Thyroid gland (tissue), 4 donors: Measurements from ENCODE around the gene TOM1. TPM values are rescaled to one million over a fixed set of nuclear protein-coding genes. Genes with fewer than 3 reads are reported as not detected.
"Not testable (repeated sequence)": the region's sequence is repeated elsewhere in the genome, so short reads cannot be mapped to it uniquely, and the experiment has no call there.

ENCODE experiments used
- DNase-seq, 2 donors: peaks; one replicate each; pipeline ENCODE4 v3.0.0-alpha.2; 2019
- H3K27ac ChIP-seq, 3 donors: fragments of 200-600 bp; sonication (generic); 1 replicate in 2 of 3; 2 replicates in 1 of 3; pipeline ENCODE4 v1.5.1; 2016 to 2019; ENCODE audit warnings: mild to moderate bottlenecking in 1 of 3, moderate library complexity in 1 of 3
- H3K27me3 ChIP-seq: fragments of 200-600 bp; sonication (generic); one replicate; pipeline ENCODE4 v1.5.1; 2019
- H3K36me3 ChIP-seq, 2 donors: fragments of 200-600 bp; sonication (generic); one replicate each; pipeline ENCODE4 v1.5.1; 2016 to 2019
- H3K4me1 ChIP-seq, 2 donors: fragments of 200-600 bp; sonication (generic); one replicate each; pipeline ENCODE4 v1.5.1; 2017 to 2019
- H3K4me3 ChIP-seq, 3 donors: fragments of 200-600 bp; sonication (generic); replicated peaks in 1 of 3; 1 replicate in 2 of 3; 2 replicates in 1 of 3; pipeline ENCODE4 v1.5.1; 2016; ENCODE audit warnings: mild to moderate bottlenecking in 1 of 3
- H3K9me3 ChIP-seq: fragments of 200-600 bp; sonication (generic); one replicate; pipeline ENCODE4 v1.5.1; 2017
- POLR2A ChIP-seq, 2 donors: fragments of 450-650 bp; IDR thresholded peaks; one replicate each; pipeline ENCODE4 v1.6.1; 2017; ENCODE audit warnings: antibody characterized with exemption in 2 of 2, mild to moderate bottlenecking in 2 of 2, moderate library complexity in 1 of 2
- WGBS, 2 donors: methylation state at CpG; one replicate each; pipeline ENCODE4 v1.1.5; 2017; 5-methylcytosine and 5-hydroxymethylcytosine counted together
- intact Hi-C: fragments of 100-400 bp; cut with DNase I; formaldehyde crosslinking; loops from one replicate; pipeline ENCODE4 v1.15.1; 2023
- total RNA-seq, 4 donors: library from RNA; depleted of rRNA; stranded (reverse); fragments of >200 nt; gene quantifications; one replicate each; pipeline ENCODE4 v1.2.3, GENCODE V29; 2016
- TF ChIP-seq, protein P1 (sequence below), 6 experiments: fragments of 200-600 bp in 3 of 6; fragments of 450-650 bp in 3 of 6; sonication (generic) in 3 of 6; IDR thresholded peaks; one replicate each; pipeline ENCODE4 v1.5.1; 2016 to 2019; ENCODE audit warnings: antibody characterized with exemption in 6 of 6, mild to moderate bottlenecking in 2 of 6, inconsistent platforms in 1 of 6, moderate library complexity in 1 of 6

TOM1 gene
- total RNA-seq, 4 donors from 2014 or later: 60.5 to 87.1 (median 79.9) TPM

DNA sequence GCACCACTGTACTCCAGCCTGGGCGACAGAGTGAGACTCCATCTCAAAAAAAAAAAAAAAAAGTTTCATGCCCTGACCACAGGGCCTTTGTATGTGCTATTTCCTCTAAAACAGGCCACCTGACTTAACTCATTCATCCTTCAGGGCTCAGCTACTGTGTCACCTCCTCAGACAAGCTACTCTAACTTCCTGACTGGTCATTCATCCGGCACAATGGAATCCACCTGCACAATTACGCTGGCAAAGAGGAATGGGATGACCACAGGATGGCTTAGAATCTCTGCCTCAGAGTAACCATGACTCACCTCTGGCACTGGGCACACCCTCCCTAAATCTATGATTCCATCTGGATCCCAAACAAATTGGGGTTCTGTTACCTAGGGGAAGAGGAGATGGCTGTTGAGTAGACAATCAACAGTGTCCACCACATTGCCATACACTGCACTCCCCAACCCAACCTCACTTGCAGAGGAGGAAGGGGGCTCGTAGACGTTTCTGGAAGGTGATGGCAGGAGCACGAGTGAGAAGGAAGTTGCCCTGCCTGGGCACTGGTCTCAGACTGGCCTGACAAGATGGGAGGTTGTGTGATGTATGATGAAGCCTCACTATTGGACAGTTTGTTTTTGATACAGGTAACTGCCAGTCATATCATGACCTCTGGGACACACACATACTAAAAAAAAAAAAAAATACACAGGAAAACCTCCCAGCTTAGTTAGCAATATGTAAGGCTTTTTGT lies 58.4 kb downstream of the TOM1 start:
- intact Hi-C loops: loop anchor here (10.0 kb wide), 1 partner anchor 67 kb away; no protein-coding TSS in a partner anchor
- no peak overlapping the region for H3K4me3 ChIP-seq
- peaks cover 0 to 5% of the 10 kb centered on the region in 2 donors for H3K4me1 ChIP-seq
- H3K9me3 ChIP-seq: no peaks in the 10 kb centered on the region
- no peaks in the 10 kb centered on the region for H3K27me3 ChIP-seq
- H3K27ac ChIP-seq: no peak overlapping the region
- TF ChIP-seq POLR2A (IDR thresholded peaks at IDR 0.05): no peak
- TF ChIP-seq, protein P1, sequence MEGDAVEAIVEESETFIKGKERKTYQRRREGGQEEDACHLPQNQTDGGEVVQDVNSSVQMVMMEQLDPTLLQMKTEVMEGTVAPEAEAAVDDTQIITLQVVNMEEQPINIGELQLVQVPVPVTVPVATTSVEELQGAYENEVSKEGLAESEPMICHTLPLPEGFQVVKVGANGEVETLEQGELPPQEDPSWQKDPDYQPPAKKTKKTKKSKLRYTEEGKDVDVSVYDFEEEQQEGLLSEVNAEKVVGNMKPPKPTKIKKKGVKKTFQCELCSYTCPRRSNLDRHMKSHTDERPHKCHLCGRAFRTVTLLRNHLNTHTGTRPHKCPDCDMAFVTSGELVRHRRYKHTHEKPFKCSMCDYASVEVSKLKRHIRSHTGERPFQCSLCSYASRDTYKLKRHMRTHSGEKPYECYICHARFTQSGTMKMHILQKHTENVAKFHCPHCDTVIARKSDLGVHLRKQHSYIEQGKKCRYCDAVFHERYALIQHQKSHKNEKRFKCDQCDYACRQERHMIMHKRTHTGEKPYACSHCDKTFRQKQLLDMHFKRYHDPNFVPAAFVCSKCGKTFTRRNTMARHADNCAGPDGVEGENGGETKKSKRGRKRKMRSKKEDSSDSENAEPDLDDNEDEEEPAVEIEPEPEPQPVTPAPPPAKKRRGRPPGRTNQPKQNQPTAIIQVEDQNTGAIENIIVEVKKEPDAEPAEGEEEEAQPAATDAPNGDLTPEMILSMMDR (IDR thresholded peaks at IDR 0.05): no peak
- DNase-seq: no peak
- WGBS, 2 donors: 78 to 79% methylated on average over 6 of the region's 6 CpGs
- H3K36me3 ChIP-seq: no peaks in the 10 kb centered on the region

DNA sequence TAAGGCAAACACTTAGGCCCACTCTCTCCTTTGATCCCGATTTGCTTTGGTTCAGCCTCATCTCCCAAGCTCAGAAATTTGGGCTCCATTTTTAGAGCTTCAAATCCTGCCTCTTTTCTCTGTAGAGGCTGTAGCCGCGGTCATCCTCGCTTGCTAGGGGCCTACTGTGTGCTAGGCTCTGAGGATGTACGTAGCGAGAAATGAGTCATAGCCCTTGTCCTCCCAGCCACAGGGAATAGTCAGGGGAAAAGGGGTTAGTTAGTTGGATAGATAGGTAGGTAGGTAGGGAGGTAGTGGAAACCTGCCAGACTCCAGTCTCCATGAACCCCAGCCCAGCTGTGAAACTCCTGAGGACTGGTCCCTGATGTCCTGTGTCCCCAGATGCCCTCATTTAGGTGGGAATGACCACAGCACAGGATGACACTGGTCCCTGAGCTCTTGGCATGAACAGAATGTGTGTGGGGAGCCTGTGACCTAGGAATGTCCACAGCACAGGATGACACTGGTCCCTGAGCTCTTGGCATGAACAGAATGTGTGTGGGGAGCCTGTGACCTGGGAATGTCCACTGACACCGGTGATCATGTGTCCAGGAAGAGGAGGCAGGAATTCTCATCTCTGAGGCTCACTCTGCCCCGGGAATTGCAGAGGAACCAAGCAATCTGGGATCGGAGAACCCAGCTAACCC lies 59.8 kb downstream of the TOM1 start:
- H3K27ac ChIP-seq: no peak overlapping the region
- intact Hi-C loops: loop anchor here (10.0 kb wide), 1 partner anchor 65 kb away; no protein-coding TSS in a partner anchor
- no peaks in the 10 kb centered on the region for H3K36me3 ChIP-seq
- TF ChIP-seq, protein P1 (IDR thresholded peaks at IDR 0.05): no peak
- TF ChIP-seq POLR2A (IDR thresholded peaks at IDR 0.05): no peak
- no peaks in the 10 kb centered on the region for H3K9me3 ChIP-seq
- no peak for DNase-seq
- peaks cover 0 to 5% of the 10 kb centered on the region in 2 donors for H3K4me1 ChIP-seq
- H3K4me3 ChIP-seq: no peak overlapping the region
- 89 to 96% methylated on average over 9 of the region's 9 CpGs for WGBS, 2 donors
- H3K27me3 ChIP-seq: no peaks in the 10 kb centered on the region

DNA sequence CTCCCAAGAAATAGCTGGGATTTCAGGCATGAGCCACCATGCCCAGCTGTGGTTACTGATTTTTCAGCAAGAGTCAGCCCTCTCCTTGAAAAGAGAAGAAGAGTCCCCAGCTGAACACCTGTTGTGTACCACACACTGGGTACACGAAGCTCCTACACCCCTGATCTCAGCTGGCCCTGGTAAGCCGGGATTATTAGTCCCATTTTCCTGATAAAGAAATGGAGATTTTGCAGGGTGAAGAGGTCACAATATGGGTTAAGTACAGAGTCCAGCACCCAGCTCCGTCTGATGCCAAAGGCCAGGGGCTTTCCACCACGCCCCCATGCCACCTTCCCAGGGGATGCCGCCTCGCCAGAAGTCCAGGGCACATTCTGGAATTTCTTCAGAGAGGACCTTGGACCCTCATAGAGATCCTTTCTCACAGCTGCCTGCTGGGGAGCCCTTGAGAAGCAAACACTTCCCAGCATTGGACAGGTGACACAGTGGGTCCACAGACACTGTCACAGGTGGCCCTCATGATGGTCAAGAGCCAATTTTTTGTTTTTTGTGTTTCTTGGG lies 61.4 kb downstream of the TOM1 start:
- TF ChIP-seq POLR2A (IDR thresholded peaks at IDR 0.05): no peak
- TF ChIP-seq, protein P1 (IDR thresholded peaks at IDR 0.05): no peak
- Histone ChIP-seq H3K36me3 (no peaks in the 10 kb centered on the region), H3K27me3 (no peaks in the 10 kb centered on the region), H3K27ac (no peak overlapping the region), H3K4me1 (peaks cover 0 to 5% of the 10 kb centered on the region in 2 donors), H3K4me3 (no peak overlapping the region), H3K9me3 (no peaks in the 10 kb centered on the region)
- no peak for DNase-seq
- intact Hi-C loops: no loop called here
- 64 to 81% methylated on average over 6 of the region's 6 CpGs for WGBS, 2 donors

DNA sequence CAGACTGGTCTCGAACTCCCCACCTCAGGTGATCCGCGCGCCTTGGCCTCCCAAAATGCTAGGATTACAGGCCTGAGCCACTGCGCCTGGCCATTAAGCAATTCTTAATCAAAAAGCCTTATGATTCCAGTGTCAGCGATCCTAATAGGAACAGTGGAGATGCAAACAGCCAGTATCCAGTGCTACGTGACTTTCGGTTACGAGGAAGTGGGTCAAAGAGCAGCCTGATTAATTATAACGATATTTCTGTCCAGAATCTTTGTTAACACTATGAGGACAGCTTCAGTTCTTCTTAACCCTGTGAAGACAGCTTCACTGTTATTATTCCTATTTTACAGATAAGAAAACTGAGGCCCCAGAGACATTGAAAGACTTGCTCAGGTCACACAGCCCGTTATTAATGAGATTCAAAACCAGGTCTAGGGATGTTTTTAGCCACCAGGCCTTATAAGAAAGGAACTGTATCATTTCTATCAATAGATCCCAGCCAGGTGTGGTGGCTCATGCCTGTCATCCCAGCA lies 63.9 kb downstream of the TOM1 start:
- intact Hi-C loops: no loop called here
- no peak overlapping the region for H3K4me3 ChIP-seq
- 89 to 94% methylated on average over 11 of the region's 11 CpGs for WGBS, 2 donors
- H3K27ac ChIP-seq: no peak overlapping the region
- TF ChIP-seq, protein P1 (IDR thresholded peaks at IDR 0.05): no peak
- H3K27me3 ChIP-seq: no peaks in the 10 kb centered on the region
- H3K4me1 ChIP-seq: peaks cover 0 to 5% of the 10 kb centered on the region in 2 donors
- DNase-seq: no peak
- H3K9me3 ChIP-seq: no peaks in the 10 kb centered on the region
- no peaks in the 10 kb centered on the region for H3K36me3 ChIP-seq

DNA sequence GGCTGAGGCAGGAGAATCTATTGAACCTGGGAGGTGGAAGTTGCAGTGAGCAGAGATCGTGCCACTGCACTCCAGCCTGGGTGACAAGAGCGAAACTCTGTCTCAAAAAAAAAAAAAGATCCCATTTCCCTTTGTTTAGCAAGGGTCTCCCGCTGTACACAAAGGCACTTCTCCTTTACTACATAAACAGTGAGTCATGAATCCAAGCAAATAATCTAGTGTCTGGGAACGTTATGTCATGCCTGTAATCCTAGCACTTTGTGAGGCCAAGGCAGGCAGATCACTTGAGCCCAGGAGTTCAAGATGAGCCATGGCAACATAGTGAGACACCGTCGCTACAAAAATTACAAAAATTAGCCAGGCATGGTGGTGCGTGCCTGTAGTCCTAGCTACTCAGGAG lies 64.5 kb downstream of the TOM1 start:
- H3K9me3 ChIP-seq, DNase-seq, H3K27me3 ChIP-seq, H3K36me3 ChIP-seq, H3K4me3 ChIP-seq, H3K4me1 ChIP-seq, intact Hi-C loops, H3K27ac ChIP-seq: not testable (repeated sequence)
- 60 to 61% methylated on average over 7 of the region's 7 CpGs for WGBS, 2 donors
